Measurements from ENCODE around the gene NOS1AP.

NOS1AP gene

DNA sequence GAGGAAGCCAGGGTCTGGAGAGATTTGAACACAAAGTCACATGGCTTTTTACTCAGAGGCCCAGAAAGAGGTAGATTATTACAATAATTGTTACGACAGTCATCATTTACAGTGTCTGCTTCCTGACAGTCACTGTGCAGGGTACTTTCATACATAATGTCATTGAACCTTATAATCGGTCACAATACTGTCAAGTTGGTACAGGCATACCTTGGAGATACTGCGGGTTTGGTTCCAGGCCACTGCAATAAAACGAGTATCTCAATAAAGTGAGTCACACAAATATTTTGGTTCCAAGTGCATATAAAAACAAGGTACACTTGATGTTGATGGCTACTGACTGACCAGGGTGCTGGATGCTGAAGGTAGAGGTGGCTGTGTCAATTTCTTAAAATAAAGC, 112.6 kb downstream of the NOS1AP start:
- H3K9ac ChIP-seq (ENCODE audit: low read depth, low read length): no peak overlapping the region
- no peaks in the 10 kb centered on the region for H3K27me3 ChIP-seq (ENCODE audit: control insufficient read depth, insufficient read depth, low read length)
- peaks cover 39% of the 10 kb centered on the region for H3K4me1 ChIP-seq (ENCODE audit: control insufficient read depth, insufficient read depth, low read length)
- H3K4me3 ChIP-seq (ENCODE audit: low read depth, low read length): no peak overlapping the region
- H3K36me3 ChIP-seq (ENCODE audit: control insufficient read depth, insufficient read depth, low read length): no peaks in the 10 kb centered on the region
- no peak overlapping the region for H3K27ac ChIP-seq (ENCODE audit: low read depth, low read length)
- H3K9me3 ChIP-seq (ENCODE audit: control insufficient read depth, insufficient read depth, low read length): no peaks in the 10 kb centered on the region

DNA sequence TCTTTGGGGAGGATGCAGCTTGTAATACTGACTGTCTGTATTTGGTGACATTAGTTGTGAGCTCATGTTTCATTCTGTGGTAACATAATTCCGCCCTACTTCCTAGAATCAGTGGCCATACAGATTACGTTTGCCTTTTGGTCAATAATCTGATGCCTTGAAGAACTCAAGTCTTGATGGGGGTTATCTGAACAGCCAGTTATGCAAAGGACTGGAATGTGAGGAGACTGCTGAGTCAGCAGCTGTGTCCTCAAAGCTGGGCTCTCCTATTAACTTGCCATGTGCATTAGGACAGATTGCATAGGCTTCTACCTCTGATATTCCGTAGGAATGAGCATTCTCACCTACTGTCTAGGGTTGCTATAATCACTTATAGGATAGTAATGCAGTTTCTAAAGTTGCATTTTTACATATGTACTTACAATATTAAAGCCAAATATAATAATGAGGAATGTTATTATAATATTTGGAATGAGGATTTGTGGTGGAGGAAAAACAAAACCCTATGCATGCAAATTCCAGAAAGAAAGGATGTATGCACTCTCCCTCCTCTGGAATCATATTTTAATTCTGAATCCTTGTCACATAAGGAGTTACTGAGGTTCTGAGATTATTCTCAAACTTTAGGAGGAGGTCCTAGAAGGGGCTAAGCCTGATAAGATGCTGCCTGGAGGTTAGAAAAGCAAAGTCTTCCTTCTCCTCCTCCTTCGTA, 116.0 kb downstream of the NOS1AP start:
- no peak overlapping the region for H3K9ac ChIP-seq (ENCODE audit: low read depth, low read length)
- H3K27ac ChIP-seq (ENCODE audit: low read depth, low read length): no peak overlapping the region
- H3K4me3 ChIP-seq (ENCODE audit: low read depth, low read length): no peak overlapping the region
- H3K4me1 ChIP-seq (ENCODE audit: control insufficient read depth, insufficient read depth, low read length): peaks cover 17% of the 10 kb centered on the region
- H3K9me3 ChIP-seq (ENCODE audit: control insufficient read depth, insufficient read depth, low read length): no peaks in the 10 kb centered on the region
- no peaks in the 10 kb centered on the region for H3K27me3 ChIP-seq (ENCODE audit: control insufficient read depth, insufficient read depth, low read length)
- H3K36me3 ChIP-seq (ENCODE audit: control insufficient read depth, insufficient read depth, low read length): no peaks in the 10 kb centered on the region

DNA sequence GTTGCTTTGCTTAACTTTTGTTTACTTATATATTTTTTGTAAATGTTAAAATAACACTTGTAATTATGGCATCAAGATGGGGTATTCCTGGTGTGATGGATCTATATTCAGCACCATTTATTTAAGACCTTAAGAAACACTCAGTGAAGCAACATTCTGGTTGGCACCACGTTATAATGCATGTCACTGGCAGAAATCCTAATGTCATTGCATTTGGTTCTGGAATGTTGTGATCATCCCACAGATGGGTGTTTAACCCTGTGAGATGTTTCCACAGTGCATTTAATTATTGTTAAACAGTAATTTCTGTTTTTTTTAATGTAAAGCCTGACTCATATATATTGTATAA, 116.5 kb downstream of the NOS1AP start:
- H3K27me3 ChIP-seq (ENCODE audit: control insufficient read depth, insufficient read depth, low read length): no peaks in the 10 kb centered on the region
- no peak overlapping the region for H3K4me3 ChIP-seq (ENCODE audit: low read depth, low read length)
- no peak overlapping the region for H3K27ac ChIP-seq (ENCODE audit: low read depth, low read length)
- H3K4me1 ChIP-seq (ENCODE audit: control insufficient read depth, insufficient read depth, low read length): peaks cover 12% of the 10 kb centered on the region
- no peak overlapping the region for H3K9ac ChIP-seq (ENCODE audit: low read depth, low read length)
- H3K36me3 ChIP-seq (ENCODE audit: control insufficient read depth, insufficient read depth, low read length): no peaks in the 10 kb centered on the region
- no peaks in the 10 kb centered on the region for H3K9me3 ChIP-seq (ENCODE audit: control insufficient read depth, insufficient read depth, low read length)

DNA sequence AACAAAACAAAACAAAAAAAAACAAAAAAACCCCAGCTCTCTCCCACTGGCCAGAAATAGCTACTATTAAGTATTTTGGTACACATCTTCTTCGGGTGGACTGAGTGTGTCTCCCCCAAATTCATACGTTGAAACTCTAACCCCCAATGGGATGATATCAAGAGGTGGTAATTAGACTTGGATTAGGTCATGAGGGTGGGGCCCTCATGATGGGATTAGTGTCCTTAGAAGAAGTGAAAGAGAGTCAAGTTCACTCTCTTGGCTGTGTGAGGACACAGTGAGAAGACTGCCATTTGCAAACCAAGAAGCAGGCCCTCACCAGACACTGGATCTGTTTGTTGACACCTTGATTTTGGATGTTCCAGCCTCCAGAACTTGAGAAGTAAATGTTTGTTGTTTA, 116.9 kb downstream of the NOS1AP start:
- H3K9ac ChIP-seq (ENCODE audit: low read depth, low read length): no peak overlapping the region

DNA sequence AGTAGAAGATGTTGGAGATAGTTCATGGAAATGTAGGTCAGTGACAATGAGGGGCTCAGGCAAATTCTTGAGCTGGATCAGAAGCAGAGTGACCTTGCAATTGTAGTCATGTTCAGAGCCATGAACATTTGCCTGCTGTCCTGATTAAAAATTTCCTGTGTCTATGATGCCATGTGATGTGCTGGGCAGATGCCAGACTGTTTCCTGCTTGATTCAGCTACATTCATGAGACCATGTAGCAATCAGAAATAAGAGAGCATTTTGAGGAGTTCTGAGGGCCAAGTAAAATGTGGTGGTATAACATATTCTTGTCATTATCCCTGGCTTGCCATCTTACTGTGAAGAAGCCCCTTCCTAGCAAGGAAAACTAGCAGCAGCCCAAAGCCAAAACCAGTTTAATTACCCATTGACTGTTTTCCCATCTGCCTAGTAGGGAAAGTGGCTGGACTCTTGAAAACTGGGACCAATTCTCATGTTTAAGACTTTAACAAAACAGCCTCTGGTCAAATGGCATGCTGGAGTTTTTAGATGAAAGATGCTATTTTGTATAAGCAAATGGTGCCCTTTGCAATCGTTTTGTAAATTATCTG, 118.3 kb downstream of the NOS1AP start:
- H3K9me3 ChIP-seq (ENCODE audit: control insufficient read depth, insufficient read depth, low read length): no peaks in the 10 kb centered on the region
- no peaks in the 10 kb centered on the region for H3K27me3 ChIP-seq (ENCODE audit: control insufficient read depth, insufficient read depth, low read length)
- no peak overlapping the region for H3K4me3 ChIP-seq (ENCODE audit: low read depth, low read length)
- peaks cover 14% of the 10 kb centered on the region for H3K4me1 ChIP-seq (ENCODE audit: control insufficient read depth, insufficient read depth, low read length)
- no peak overlapping the region for H3K27ac ChIP-seq (ENCODE audit: low read depth, low read length)
- H3K9ac ChIP-seq (ENCODE audit: low read depth, low read length): no peak overlapping the region
- no peaks in the 10 kb centered on the region for H3K36me3 ChIP-seq (ENCODE audit: control insufficient read depth, insufficient read depth, low read length)

More for the DNA sequence above, 116.9 kb downstream of the NOS1AP start:
- Histone ChIP-seq H3K4me1 (ENCODE audit: control insufficient read depth, insufficient read depth, low read length) (peaks cover 14% of the 10 kb centered on the region), H3K27ac (ENCODE audit: low read depth, low read length) (no peak overlapping the region), H3K27me3 (ENCODE audit: control insufficient read depth, insufficient read depth, low read length) (no peaks in the 10 kb centered on the region), H3K9me3 (ENCODE audit: control insufficient read depth, insufficient read depth, low read length) (no peaks in the 10 kb centered on the region), H3K36me3 (ENCODE audit: control insufficient read depth, insufficient read depth, low read length) (no peaks in the 10 kb centered on the region), H3K4me3 (ENCODE audit: low read depth, low read length) (no peak overlapping the region)

DNA sequence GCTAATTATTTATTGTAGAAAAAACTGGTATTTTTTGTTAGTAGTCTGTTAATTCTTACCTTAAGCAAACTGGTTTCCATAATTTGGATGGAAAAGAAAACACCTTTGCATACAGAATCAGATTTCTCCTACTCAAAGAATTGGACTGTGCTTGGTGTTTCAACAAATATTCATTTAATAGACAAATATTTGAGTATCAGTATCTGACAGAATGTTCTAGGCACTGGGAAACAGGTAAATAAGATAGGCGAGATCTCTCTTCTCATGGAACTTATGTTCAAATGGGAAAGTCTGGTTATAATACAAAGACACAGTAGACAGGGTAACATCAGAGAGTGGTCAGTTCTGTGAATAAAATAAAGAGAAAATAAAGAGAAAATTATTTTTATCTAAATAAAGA, 119.9 kb downstream of the NOS1AP start:
- Histone ChIP-seq H3K27me3 (ENCODE audit: control insufficient read depth, insufficient read depth, low read length) (no peaks in the 10 kb centered on the region), H3K4me3 (ENCODE audit: low read depth, low read length) (no peak overlapping the region), H3K36me3 (ENCODE audit: control insufficient read depth, insufficient read depth, low read length) (no peaks in the 10 kb centered on the region), H3K9me3 (ENCODE audit: control insufficient read depth, insufficient read depth, low read length) (no peaks in the 10 kb centered on the region), H3K9ac (ENCODE audit: low read depth, low read length) (no peak overlapping the region), H3K27ac (ENCODE audit: low read depth, low read length) (no peak overlapping the region), H3K4me1 (ENCODE audit: control insufficient read depth, insufficient read depth, low read length) (peaks cover 19% of the 10 kb centered on the region)

DNA sequence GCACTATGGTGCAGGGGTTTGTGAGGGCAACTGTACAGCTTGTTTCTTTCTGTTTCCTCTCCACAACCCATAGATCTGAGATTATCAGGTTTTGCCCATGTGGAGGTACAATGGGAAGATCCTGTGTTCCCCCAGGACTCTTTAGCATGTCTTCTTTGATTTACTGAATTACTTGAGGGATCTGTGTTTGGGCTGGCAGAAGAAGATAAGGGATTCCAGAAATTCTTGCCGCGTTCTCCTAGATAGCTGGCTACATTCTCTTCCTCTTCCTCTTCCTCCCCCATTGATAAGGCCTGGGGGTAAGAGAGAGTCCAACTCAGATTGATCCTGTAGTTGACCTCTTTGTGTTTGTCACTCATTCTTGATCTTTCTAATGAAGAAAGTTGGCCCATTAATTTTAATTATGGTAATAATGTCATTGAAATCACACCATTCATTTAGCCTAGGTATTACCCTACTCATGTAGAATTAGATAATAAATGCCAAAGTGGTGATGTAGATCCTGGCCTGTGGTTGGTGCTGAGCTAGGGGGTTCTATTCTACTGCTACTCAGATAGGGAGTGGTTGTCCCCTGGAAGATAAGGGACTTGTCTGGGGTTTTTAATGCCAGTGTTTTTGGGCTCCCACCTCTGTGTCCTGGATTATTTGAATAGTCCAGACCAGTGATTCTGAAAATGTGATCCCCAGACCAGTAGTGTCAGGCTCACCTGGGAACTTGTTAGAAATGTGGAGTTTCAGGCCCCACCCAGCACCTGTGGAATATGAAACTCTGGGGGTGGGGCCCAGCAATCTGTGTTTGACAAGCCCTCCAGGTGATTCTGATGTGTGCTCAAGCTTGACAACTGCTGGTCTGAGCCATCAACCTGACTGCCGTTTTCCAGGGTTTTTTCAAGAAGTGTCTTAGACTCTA, 122.2 kb downstream of the NOS1AP start:
- peaks cover 8% of the 10 kb centered on the region for H3K4me1 ChIP-seq (ENCODE audit: control insufficient read depth, insufficient read depth, low read length)
- H3K27ac ChIP-seq (ENCODE audit: low read depth, low read length): no peak overlapping the region

DNA sequence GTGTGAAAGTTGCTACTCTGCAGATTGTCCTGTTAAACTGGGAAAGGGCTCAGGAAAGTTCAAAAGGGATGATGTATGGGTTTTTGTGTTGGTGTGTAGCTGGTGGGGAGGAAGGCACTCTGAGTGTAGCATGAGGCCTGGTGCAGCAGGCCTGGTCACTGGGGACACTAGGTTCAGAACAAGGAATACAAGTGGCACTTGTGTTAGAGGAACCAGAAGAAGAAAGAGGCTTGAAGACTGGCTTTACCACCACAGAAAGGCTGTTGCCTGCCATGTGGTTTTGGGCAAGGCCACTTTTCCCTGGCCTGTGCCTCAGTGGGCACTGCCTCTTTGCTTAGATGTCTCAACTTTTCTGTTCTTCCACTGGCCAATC, 122.8 kb downstream of the NOS1AP start:
- H3K4me1 ChIP-seq (ENCODE audit: control insufficient read depth, insufficient read depth, low read length): peaks cover 12% of the 10 kb centered on the region
- no peak overlapping the region for H3K9ac ChIP-seq (ENCODE audit: low read depth, low read length)
- H3K4me3 ChIP-seq (ENCODE audit: low read depth, low read length): no peak overlapping the region
- H3K27ac ChIP-seq (ENCODE audit: low read depth, low read length): no peak overlapping the region
- no peaks in the 10 kb centered on the region for H3K36me3 ChIP-seq (ENCODE audit: control insufficient read depth, insufficient read depth, low read length)
- H3K27me3 ChIP-seq (ENCODE audit: control insufficient read depth, insufficient read depth, low read length): no peaks in the 10 kb centered on the region
- no peaks in the 10 kb centered on the region for H3K9me3 ChIP-seq (ENCODE audit: control insufficient read depth, insufficient read depth, low read length)

More for the DNA sequence above, 122.2 kb downstream of the NOS1AP start:
- Histone ChIP-seq H3K9ac (ENCODE audit: low read depth, low read length) (no peak overlapping the region), H3K27me3 (ENCODE audit: control insufficient read depth, insufficient read depth, low read length) (no peaks in the 10 kb centered on the region), H3K9me3 (ENCODE audit: control insufficient read depth, insufficient read depth, low read length) (no peaks in the 10 kb centered on the region), H3K4me3 (ENCODE audit: low read depth, low read length) (no peak overlapping the region), H3K36me3 (ENCODE audit: control insufficient read depth, insufficient read depth, low read length) (no peaks in the 10 kb centered on the region)

DNA sequence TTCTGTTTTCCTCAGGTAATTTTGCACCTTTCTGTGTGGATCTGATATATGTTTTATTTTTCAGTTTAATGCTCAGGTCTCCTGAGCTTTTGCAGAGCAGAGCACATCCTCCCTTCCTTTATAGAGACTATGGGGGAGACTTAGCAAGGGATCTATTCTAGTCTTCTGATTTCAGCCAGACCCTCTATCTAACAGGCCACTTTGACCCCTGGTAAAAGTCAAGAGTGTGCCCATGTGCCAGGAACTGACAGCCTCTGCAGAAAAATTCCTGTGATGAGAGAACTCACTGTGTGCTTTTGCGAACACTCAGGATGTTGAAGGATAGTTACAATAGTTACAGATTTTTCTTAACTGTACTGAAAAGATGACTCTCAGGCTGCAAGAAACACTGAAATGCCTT, 123.3 kb downstream of the NOS1AP start:
- Histone ChIP-seq H3K9ac (ENCODE audit: low read depth, low read length) (no peak overlapping the region), H3K9me3 (ENCODE audit: control insufficient read depth, insufficient read depth, low read length) (no peaks in the 10 kb centered on the region), H3K4me3 (ENCODE audit: low read depth, low read length) (no peak overlapping the region), H3K27me3 (ENCODE audit: control insufficient read depth, insufficient read depth, low read length) (no peaks in the 10 kb centered on the region), H3K36me3 (ENCODE audit: control insufficient read depth, insufficient read depth, low read length) (no peaks in the 10 kb centered on the region), H3K4me1 (ENCODE audit: control insufficient read depth, insufficient read depth, low read length) (peaks cover 17% of the 10 kb centered on the region), H3K27ac (ENCODE audit: low read depth, low read length) (no peak overlapping the region)

DNA sequence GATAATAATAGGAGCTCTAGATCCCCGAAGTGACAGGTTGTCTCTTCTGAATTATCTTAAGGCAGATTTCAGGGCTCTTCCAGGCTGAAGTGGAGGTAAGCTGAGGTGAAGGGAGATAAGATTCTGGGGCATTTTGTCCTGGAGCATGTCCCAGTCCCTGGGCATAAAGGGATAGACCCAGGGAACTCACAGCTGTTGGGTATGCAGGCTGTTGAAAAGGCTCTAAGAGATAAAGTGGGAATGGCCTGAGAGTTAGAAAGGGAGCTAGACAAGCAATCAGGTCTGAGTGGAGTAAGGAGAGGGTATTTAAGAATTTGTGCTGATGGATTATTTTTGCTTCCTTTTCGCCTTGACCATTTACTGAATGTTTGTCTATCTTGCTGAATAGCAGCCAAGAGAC, 123.7 kb downstream of the NOS1AP start:
- no peaks in the 10 kb centered on the region for H3K27me3 ChIP-seq (ENCODE audit: control insufficient read depth, insufficient read depth, low read length)
- no peak overlapping the region for H3K9ac ChIP-seq (ENCODE audit: low read depth, low read length)
- H3K36me3 ChIP-seq (ENCODE audit: control insufficient read depth, insufficient read depth, low read length): no peaks in the 10 kb centered on the region
- no peak overlapping the region for H3K4me3 ChIP-seq (ENCODE audit: low read depth, low read length)
- H3K27ac ChIP-seq (ENCODE audit: low read depth, low read length): no peak overlapping the region
- no peaks in the 10 kb centered on the region for H3K9me3 ChIP-seq (ENCODE audit: control insufficient read depth, insufficient read depth, low read length)
- peaks cover 22% of the 10 kb centered on the region for H3K4me1 ChIP-seq (ENCODE audit: control insufficient read depth, insufficient read depth, low read length)

DNA sequence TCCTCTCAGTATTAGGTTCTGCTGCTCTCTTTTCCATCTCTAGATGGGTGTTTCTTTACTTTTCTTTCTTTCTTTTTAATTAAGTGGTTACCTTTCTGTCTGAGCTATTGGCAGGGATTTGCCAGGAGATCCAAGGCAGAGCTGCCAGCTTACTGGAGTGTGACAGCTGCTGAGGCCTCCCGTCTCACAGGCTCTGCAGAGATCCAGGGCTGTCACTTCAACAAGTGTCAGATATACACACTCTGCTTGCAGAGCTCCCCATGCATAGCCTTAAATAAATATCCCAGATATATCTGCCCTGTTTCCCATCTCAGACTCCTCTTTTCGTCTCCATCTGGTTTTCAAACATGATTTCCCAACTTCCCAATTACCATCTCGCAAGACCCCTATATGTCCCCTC, 124.3 kb downstream of the NOS1AP start:
- Histone ChIP-seq H3K9ac (ENCODE audit: low read depth, low read length) (no peak overlapping the region), H3K9me3 (ENCODE audit: control insufficient read depth, insufficient read depth, low read length) (no peaks in the 10 kb centered on the region), H3K4me1 (ENCODE audit: control insufficient read depth, insufficient read depth, low read length) (peaks cover 27% of the 10 kb centered on the region), H3K27me3 (ENCODE audit: control insufficient read depth, insufficient read depth, low read length) (no peaks in the 10 kb centered on the region), H3K4me3 (ENCODE audit: low read depth, low read length) (no peak overlapping the region), H3K27ac (ENCODE audit: low read depth, low read length) (no peak overlapping the region), H3K36me3 (ENCODE audit: control insufficient read depth, insufficient read depth, low read length) (no peaks in the 10 kb centered on the region)
